Upper lobe of left lung (tissue), 6 donors: Measurements from ENCODE around the gene C11orf16. TPM values are rescaled to one million over a fixed set of nuclear protein-coding genes. Genes with fewer than 3 reads are reported as not detected.

Experiments used
- ATAC-seq, 2 donors: fragments of 200-7000 bp; cut with Tn5 transposase; one replicate each; pipeline ENCODE4 v1.9.1; 2022; ENCODE audit warnings: mild to moderate bottlenecking in 2 of 2, moderate library complexity in 2 of 2; ENCODE audit not compliant: low FRiP score in 2 of 2
- DNase-seq, 2 donors: peaks; one replicate each; pipeline ENCODE4 v3.0.0-alpha.2; 2019 to 2020
- H3K27ac ChIP-seq, 4 donors: fragments of 200-600 bp; sonication (generic); one replicate each; pipeline ENCODE4 v1.5.1; 2016 to 2019
- H3K27me3 ChIP-seq, 4 donors: fragments of 200-600 bp; sonication (generic); one replicate each; pipeline ENCODE4 v1.5.1; 2017 to 2019
- H3K36me3 ChIP-seq, 4 donors: fragments of 200-600 bp; sonication (generic); one replicate each; pipeline ENCODE4 v1.5.1; 2016 to 2019
- H3K4me1 ChIP-seq, 4 donors: fragments of 200-600 bp; sonication (generic); one replicate each; pipeline ENCODE4 v1.5.1; 2018 to 2019
- H3K4me3 ChIP-seq, 4 donors: fragments of 200-600 bp; sonication (generic); one replicate each; pipeline ENCODE4 v1.5.1; 2017 to 2019; ENCODE audit warnings: mild to moderate bottlenecking in 2 of 4, moderate library complexity in 1 of 4
- H3K9me3 ChIP-seq, 4 donors: fragments of 200-600 bp; sonication (generic); one replicate each; pipeline ENCODE4 v1.5.1; 2018 to 2019
- CTCF ChIP-seq, 6 experiments: fragments of 450-650 bp in 4 of 6; fragments of 200-600 bp in 2 of 6; sonication (generic) in 2 of 6; IDR thresholded peaks; one replicate each; pipeline ENCODE4 v1.5.1; 2016 to 2019; ENCODE audit warnings: antibody characterized with exemption in 6 of 6
- EP300 ChIP-seq, 4 donors: sonication (generic); formaldehyde crosslinking; IDR thresholded peaks; one replicate each; pipeline ENCODE4 v1.5.1; 2017; ENCODE audit warnings: antibody characterized with exemption in 4 of 4, control low read depth in 2 of 4
- POLR2A ChIP-seq, 4 donors: fragments of 450-650 bp; IDR thresholded peaks; one replicate each; pipeline ENCODE4 v1.5.1; 2016 to 2017; ENCODE audit warnings: antibody characterized with exemption in 4 of 4, mild to moderate bottlenecking in 2 of 4
- POLR2AphosphoS5 ChIP-seq, 2 donors: sonication (generic); formaldehyde crosslinking; IDR thresholded peaks; one replicate each; pipeline ENCODE4 v1.5.1; 2017; ENCODE audit warnings: antibody characterized with exemption in 2 of 2
- WGBS, 2 donors: methylation state at CpG; one replicate each; pipeline ENCODE4 v1.1.5; 2017 to 2018; 5-methylcytosine and 5-hydroxymethylcytosine counted together
- total RNA-seq, 6 donors: library from RNA; depleted of rRNA in 4 of 6; stranded (reverse); fragments of >200 nt in 4 of 6; gene quantifications; one replicate each; pipeline versions ENCODE4 v1.1.0 to v1.2.1, GENCODE V29; 2016 to 2021
- donor health status: DM: no; HTN: no; CAD: no; lungs with moderate emphysema.
- donor health status: DM: no; HTN: yes; CAD: no; lungs with severe emphysema.

C11orf16 gene
- total RNA-seq, 6 donors from 2014 or later, result 4.3 to 13.6 (median 7.8) TPM; not detected in 1

GRCh38 chr11:8971196-8971923 is 38.6 kb upstream of the C11orf16 start:
- 82 to 85% methylated on average over 2 of the region's 2 CpGs for WGBS, 2 donors
- no peaks in the 10 kb centered on the region for H3K36me3 ChIP-seq
- no peak for ATAC-seq
- no peak for TF ChIP-seq CTCF (IDR thresholded peaks at IDR 0.05)
- TF ChIP-seq POLR2A (IDR thresholded peaks at IDR 0.05), result no peak
- no peak for TF ChIP-seq EP300 (IDR thresholded peaks at IDR 0.05)
- no peak for TF ChIP-seq POLR2AphosphoS5 (IDR thresholded peaks at IDR 0.05)
- DNase-seq, result no peak
- no peaks in the 10 kb centered on the region for H3K27me3 ChIP-seq
- no peak overlapping the region for H3K27ac ChIP-seq
- no peaks in the 10 kb centered on the region for H3K9me3 ChIP-seq
- no peak overlapping the region for H3K4me3 ChIP-seq
- H3K4me1 ChIP-seq, result no peaks in the 10 kb centered on the region

GRCh38 chr11:8967184-8967583 is 34.4 kb upstream of the C11orf16 start:
- WGBS, 2 donors, result 83 to 88% methylated on average over 8 of the region's 8 CpGs
- Histone ChIP-seq H3K27me3 (no peaks in the 10 kb centered on the region), H3K9me3 (no peaks in the 10 kb centered on the region), H3K27ac (no peak overlapping the region), H3K36me3 (peaks cover 0 to under 1% (median 0%) of the 10 kb centered on the region in 4 donors), H3K4me3 (no peak overlapping the region), H3K4me1 (peaks cover 15 to 24% (median 19%) of the 10 kb centered on the region in 4 donors)
- ATAC-seq (no peak), DNase-seq (no peak)
- TF ChIP-seq POLR2A (IDR thresholded peaks at IDR 0.05), result no peak
- TF ChIP-seq EP300 (IDR thresholded peaks at IDR 0.05), result no peak
- no peak for TF ChIP-seq POLR2AphosphoS5 (IDR thresholded peaks at IDR 0.05)
- TF ChIP-seq CTCF (IDR thresholded peaks at IDR 0.05), result no peak

GRCh38 chr11:8964324-8965320 is 31.9 kb upstream of the C11orf16 start, which contains the start of gene TMEM9B:
Gene TMEM9B (minus strand): TSS chr11:8964442. CDS start chr11:8964313, 129 bp downstream.
- DNase-seq, result peak; percentile 94 to 97
- peak within 1 kb of the TSS; percentile 94 to 98 (median 96) for H3K27ac ChIP-seq
- peak; percentile 97 to 98 for ATAC-seq
- TF ChIP-seq POLR2AphosphoS5 (IDR thresholded peaks at IDR 0.05) (peak; percentile 89 to 92), CTCF (IDR thresholded peaks at IDR 0.05) (peak in 2 of 6 experiments; percentile 15 to 17), EP300 (IDR thresholded peaks at IDR 0.05) (no peak), POLR2A (IDR thresholded peaks at IDR 0.05) (peak in 3 of 4 donors; percentile 78 to 96 (median 92))
- H3K4me1 ChIP-seq, result peaks cover 27 to 40% (median 30%) of the 10 kb centered on the region in 4 donors
- no peaks in the 10 kb centered on the region for H3K27me3 ChIP-seq
- no peaks in the 10 kb centered on the region for H3K9me3 ChIP-seq
- peaks cover 0 to 4% (median 0%) of the 10 kb centered on the region in 4 donors for H3K36me3 ChIP-seq
- WGBS, 2 donors, result 1 to 2% methylated on average over 6 to 33 of the region's 67 CpGs
- H3K4me3 ChIP-seq, result peak within 1 kb of the TSS; percentile 72 to 95 (median 80)

- Histone ChIP-seq H3K27ac (peak overlapping the region; percentile 94 to 98 (median 96)), H3K9me3 (no peaks in the 10 kb centered on the region), H3K4me3 (peak overlapping the region; percentile 72 to 95 (median 80)), H3K4me1 (peaks cover 34 to 45% (median 36%) of the 10 kb centered on the region in 4 donors), H3K36me3 (peaks cover 0 to 4% (median 0%) of the 10 kb centered on the region in 4 donors), H3K27me3 (no peaks in the 10 kb centered on the region)
- TF ChIP-seq POLR2A (IDR thresholded peaks at IDR 0.05) (no peak), EP300 (IDR thresholded peaks at IDR 0.05) (no peak), CTCF (IDR thresholded peaks at IDR 0.05) (no peak), POLR2AphosphoS5 (IDR thresholded peaks at IDR 0.05) (no peak)
- ATAC-seq (peak; percentile 80 to 85), DNase-seq (peak in 1 of 2 donors; percentile 91)
- WGBS, 2 donors, result 3 to 6% methylated on average over 19 to 33 of the region's 39 CpGs
Measured at GRCh38 chr11:8963569-8964323, 31.0 kb upstream of the C11orf16 start.
